Ovary (tissue), 9 donors: ENCODE results near the gene PRKCQ. TPM values are rescaled to one million over a fixed set of nuclear protein-coding genes. Genes with fewer than 3 reads are reported as not detected.

Experiments used
- DNase-seq, 5 donors: peaks; one replicate each; pipeline ENCODE4 v3.0.0-alpha.2; 2019 to 2020
- H3K27ac ChIP-seq, 2 donors: fragments of 200-600 bp; one replicate each; pipeline versions ENCODE4 v1.5.1 to v1.8.0; 2019 to 2022
- H3K27me3 ChIP-seq: fragments of 200-600 bp; one replicate; pipeline ENCODE4 v1.8.0; 2022
- H3K36me3 ChIP-seq: fragments of 200-600 bp; sonication (generic); one replicate; pipeline ENCODE4 v1.5.1; 2019
- H3K4me1 ChIP-seq: one replicate; pipeline ENCODE4 v1.8.1; 2013; ENCODE audit warnings: mild to moderate bottlenecking, moderate library complexity; ENCODE audit not compliant: insufficient read depth
- H3K4me3 ChIP-seq: fragments of 200-600 bp; sonication (generic); one replicate; pipeline ENCODE4 v1.5.1; 2017
- H3K9me3 ChIP-seq, 2 donors: fragments of 200-600 bp in 1 of 2; sonication (generic) in 1 of 2; one replicate each; pipeline versions ENCODE4 v1.5.1 to v1.8.1; 2013 to 2019; ENCODE audit warnings: mild to moderate bottlenecking in 1 of 2, moderate library complexity in 1 of 2
- CTCF ChIP-seq, 3 donors: fragments of 450-650 bp in 2 of 3; fragments of 200-600 bp in 1 of 3; IDR thresholded peaks; one replicate each; pipeline versions ENCODE4 v1.5.1 to v1.8.0; 2016 to 2022; ENCODE audit warnings: antibody characterized with exemption in 3 of 3, mild to moderate bottlenecking in 1 of 3
- EP300 ChIP-seq: sonication (generic); formaldehyde crosslinking; IDR thresholded peaks from one replicate; pipeline ENCODE4 v1.6.1; 2017; ENCODE audit warnings: antibody characterized with exemption
- POLR2A ChIP-seq: fragments of 450-650 bp; IDR thresholded peaks from one replicate; pipeline ENCODE4 v1.6.1; 2017; ENCODE audit warnings: antibody characterized with exemption, mild to moderate bottlenecking, moderate library complexity
- WGBS, 3 donors: extraction: QIAGEN DNeasy Blood & Tissue Kit in 1 of 3; methylation state at CpG; one replicate each; pipeline versions ENCODE4 v1.1.5 to v1.1.7; 2013 to 2017; 5-methylcytosine and 5-hydroxymethylcytosine counted together
- intact Hi-C, 4 donors: fragments of 100-400 bp; cut with DNase I; formaldehyde crosslinking; loops; one replicate each; pipeline versions ENCODE4 v1.11.0 to v1.15.1; 2022 to 2023
- polyA plus RNA-seq, 2 donors: library from polyadenylated mRNA; stranded (reverse); fragments of 200-250 nt in 1 of 2; fragments of 350-450 nt in 1 of 2; fragmentation: Illumina TruSeq in 1 of 2; extraction: RNeasy Lipid Tissue Mini Kit (QIAGEN cat#74804) in 1 of 2; gene quantifications; one replicate each; pipeline ENCODE4 v1.2.3, GENCODE V29; 2013 to 2014
- total RNA-seq, 7 donors: library from RNA; depleted of rRNA in 2 of 7; stranded (reverse); fragments of >200 nt in 2 of 7; fragmentation: NEBNext Ultra II Directional in 3 of 7; extraction: Animal tissue kit (Norgen Biotek cat#: 25700) in 3 of 7; gene quantifications; one replicate each; pipeline versions ENCODE4 v1.1.0 to v1.2.4, GENCODE V29; 2016 to 2023
- donor health status: DM: no; HTN: no; CAD: no; lungs with moderate emphysema.
- donor health status: DM: no; HTN: no; CAD: no.
- donor health status: Bipolar disorder and iron deficiency.
- donor health status: DM: yes; HTN: yes; CAD: no.
- donor health status: DM: no; HTN: no; CAD: no.
- donor health status: DM: yes; HTN: yes; CAD: no.

PRKCQ gene
- total and polyA plus RNA-seq, 9 donors = 0.71 to 3.6 (median 1.1) TPM

GRCh38 chr10:6563731-6564130, 16.3 kb downstream of the PRKCQ start:
- WGBS, 3 donors = 71 to 75% (median 71%) methylated on average over 6 of the region's 6 CpGs
- no peak for DNase-seq
- intact Hi-C loops = no loop called here

DNA sequence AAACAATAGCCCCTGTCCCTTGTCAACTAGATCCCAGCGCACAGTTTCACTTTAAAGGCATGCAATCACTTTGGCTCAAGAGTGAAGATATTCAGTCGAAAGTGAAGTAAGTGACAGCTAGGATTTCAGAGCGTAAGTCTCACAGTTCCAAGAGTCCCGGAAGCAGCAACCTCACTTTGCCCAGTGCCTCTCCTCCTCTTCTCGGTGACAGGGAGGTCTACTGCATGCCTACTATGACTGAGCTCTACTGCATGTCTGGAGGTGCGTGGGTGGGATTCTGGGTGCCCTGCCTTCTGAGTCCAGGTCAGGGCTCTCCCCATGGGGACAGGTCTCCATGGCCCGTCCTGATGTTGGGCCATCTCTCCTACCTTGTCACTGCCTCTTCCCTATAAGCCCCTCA, 17.0 kb downstream of the PRKCQ start:
- TF ChIP-seq CTCF (IDR thresholded peaks at IDR 0.05) (no peak), POLR2A (no peak), EP300 (no peak)
- no peak overlapping the region for H3K27ac ChIP-seq
- H3K9me3 ChIP-seq = no peaks in the 10 kb centered on the region
- no peak for DNase-seq
- intact Hi-C loops = no loop called here
- no peaks in the 10 kb centered on the region for H3K36me3 ChIP-seq
- no peaks in the 10 kb centered on the region for H3K4me1 ChIP-seq
- 87 to 91% (median 89%) methylated on average over 7 of the region's 7 CpGs for WGBS, 3 donors
- no peaks in the 10 kb centered on the region for H3K27me3 ChIP-seq
- no peak overlapping the region for H3K4me3 ChIP-seq

More at GRCh38 chr10:6563731-6564130, 16.3 kb downstream of the PRKCQ start:
- H3K27ac ChIP-seq = no peak overlapping the region
- no peak overlapping the region for H3K4me3 ChIP-seq
- no peaks in the 10 kb centered on the region for H3K27me3 ChIP-seq
- H3K36me3 ChIP-seq = no peaks in the 10 kb centered on the region
- no peaks in the 10 kb centered on the region for H3K9me3 ChIP-seq
- no peak for TF ChIP-seq CTCF (IDR thresholded peaks at IDR 0.05)
- no peak for TF ChIP-seq POLR2A
- no peak for TF ChIP-seq EP300
- no peaks in the 10 kb centered on the region for H3K4me1 ChIP-seq

- H3K9me3 ChIP-seq = no peaks in the 10 kb centered on the region
- no peak overlapping the region for H3K4me3 ChIP-seq
- no peak for DNase-seq
- intact Hi-C loops = no loop called here
- no peak for TF ChIP-seq EP300
- TF ChIP-seq POLR2A = no peak
- TF ChIP-seq CTCF (IDR thresholded peaks at IDR 0.05) = no peak
- H3K4me1 ChIP-seq = no peaks in the 10 kb centered on the region
- WGBS, 3 donors = 50 to 73% (median 68%) methylated on average over 7 of the region's 7 CpGs
- no peaks in the 10 kb centered on the region for H3K27me3 ChIP-seq
- H3K36me3 ChIP-seq = no peaks in the 10 kb centered on the region
- no peak overlapping the region for H3K27ac ChIP-seq
These were observed 17.9 kb downstream of the PRKCQ start for GRCh38 chr10:6562221-6562620.

DNA sequence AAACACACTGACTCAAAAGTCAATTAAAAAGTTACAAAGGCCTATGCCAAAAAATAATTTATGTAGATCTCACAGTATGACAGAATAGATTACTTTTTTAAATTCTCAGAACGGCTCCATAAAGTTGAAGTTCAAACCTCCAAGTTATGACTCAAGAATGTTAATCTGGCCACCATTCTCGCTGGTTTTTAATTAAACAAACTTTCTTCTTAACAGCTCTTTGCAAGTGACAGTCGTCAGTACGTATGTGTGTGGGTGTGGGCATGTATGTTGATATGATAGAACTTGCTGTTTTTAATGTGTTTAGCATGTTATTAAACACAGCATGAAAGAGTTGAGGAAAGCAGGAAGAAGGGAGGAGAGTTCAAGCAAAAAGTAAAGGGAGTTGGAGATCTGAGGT, 18.5 kb downstream of the PRKCQ start:
- WGBS, 3 donors = 51 to 56% (median 52%) methylated on average over 4 of the region's 4 CpGs
- Histone ChIP-seq H3K27ac (no peak overlapping the region), H3K9me3 (no peaks in the 10 kb centered on the region), H3K27me3 (no peaks in the 10 kb centered on the region), H3K4me1 (no peaks in the 10 kb centered on the region), H3K4me3 (no peak overlapping the region), H3K36me3 (no peaks in the 10 kb centered on the region)
- DNase-seq = no peak
- TF ChIP-seq EP300 = no peak
- no peak for TF ChIP-seq CTCF (IDR thresholded peaks at IDR 0.05)
- no peak for TF ChIP-seq POLR2A
- intact Hi-C loops = no loop called here
